T-helper 1 cell treated with Interleukin-12 subunit alpha and Interleukin-12 subunit beta and Interleukin-4 antibody, amounts not matched to agents 30 ng/mL and 1 ng/mL, for 36 hours (primary cell): ENCODE measurements around the gene SLC8A2. TPM values are rescaled to one million over a fixed set of nuclear protein-coding genes. Genes with fewer than 3 reads are reported as not detected.
"Not testable (repeated sequence)": the region's sequence is repeated elsewhere in the genome, so short reads cannot be mapped to it uniquely, and the experiment has no call there.

Experiments used
- intact Hi-C: fragments of 100-400 bp; cut with micrococcal nuclease; formaldehyde crosslinking; loops from one replicate; pipeline ENCODE4 v1.15.1; 2024
- total RNA-seq: library from RNA; stranded (reverse); gene quantifications from 2 replicates; pipeline ENCODE4 v1.2.3, GENCODE V29; 2022

The SLC8A2 gene
- total RNA-seq, 1 donor from 2014 or later, result not detected

DNA sequence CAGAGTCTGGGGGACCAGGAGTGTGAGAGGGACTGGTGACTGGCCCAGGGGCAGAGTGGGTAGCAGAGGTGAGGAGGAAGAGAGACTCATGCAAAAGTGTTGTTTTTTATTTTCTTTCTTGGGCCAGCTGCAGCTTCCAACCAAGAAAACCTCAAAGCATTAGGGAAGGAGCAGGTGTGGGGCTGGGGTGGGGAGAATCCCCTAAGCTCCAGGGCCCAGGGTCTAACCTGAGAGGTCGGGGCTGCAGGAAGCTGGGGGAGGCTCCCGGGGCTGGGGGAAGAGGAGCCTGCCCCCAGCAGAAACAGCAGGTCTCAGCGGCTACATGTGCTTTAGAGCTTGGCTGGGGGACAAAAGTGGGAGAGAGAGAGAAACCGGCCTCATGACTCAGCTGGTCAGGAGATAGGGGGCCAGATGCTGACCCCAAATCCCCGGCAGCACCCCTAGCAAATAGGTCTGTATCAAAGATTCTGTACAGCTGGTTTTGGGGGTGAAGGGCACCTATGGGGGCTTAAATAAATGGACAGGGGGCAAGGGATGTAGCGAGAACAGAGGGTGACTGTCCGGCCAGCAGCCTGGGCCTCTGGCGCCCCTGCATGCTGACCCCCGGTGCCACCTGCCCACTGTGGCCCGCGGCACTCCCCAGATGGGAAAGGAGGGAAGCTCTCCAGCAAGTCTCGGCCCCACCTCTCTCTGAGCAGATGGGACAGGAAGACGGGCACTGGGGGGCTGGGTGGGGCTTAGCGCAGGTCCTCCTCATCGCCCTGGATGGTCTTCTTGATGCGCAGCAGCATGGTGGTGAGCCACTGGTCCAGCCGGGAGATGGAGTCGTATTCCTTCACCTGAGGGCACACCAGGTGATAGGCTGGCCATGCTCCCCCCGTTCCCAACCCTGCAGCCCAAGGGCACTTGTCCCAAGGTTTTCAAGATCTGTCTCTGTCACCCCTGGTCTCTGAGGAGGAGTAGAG is 16.1 kb upstream of the SLC8A2 start:
- intact Hi-C loops, result no loop called here

DNA sequence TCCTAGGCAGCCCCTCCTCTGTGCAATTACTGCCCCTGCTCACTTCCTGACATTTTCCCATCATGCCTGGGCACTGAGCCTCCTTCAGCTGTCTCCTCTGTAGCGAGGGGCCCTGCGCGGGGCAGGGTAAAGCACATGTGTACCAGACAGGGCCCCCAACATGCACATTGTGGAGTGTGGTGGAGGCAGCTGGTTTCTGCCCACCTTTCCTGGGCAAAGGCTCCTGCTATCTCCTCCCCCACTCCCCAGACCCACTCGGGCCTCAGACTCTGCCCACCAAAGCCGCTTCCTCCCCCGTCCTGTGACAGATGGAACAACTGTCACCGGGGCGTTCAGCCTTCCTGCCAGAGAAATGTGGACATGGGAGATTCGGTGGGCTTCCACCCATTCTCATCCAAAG is 15.2 kb upstream of the SLC8A2 start:
- intact Hi-C loops, result no loop called here

DNA sequence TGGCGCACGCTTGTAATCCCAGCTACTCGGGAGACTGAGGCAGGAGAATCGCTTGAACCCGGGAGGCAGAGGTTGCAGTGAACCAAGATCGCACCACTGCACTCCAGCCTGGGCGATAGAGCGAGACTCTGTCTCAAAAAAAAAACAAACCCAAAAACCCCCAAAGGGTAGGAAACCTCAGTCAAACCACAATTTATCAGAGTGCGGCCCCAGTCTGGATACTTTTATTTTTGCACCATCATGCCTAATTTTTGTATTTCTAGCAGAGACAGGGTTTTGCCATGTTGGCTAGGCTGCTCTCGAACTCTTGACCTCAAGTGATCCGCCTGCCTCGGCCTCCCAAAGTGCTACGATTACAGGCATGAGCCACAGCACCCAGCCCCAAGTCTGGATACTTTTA is 14.5 kb upstream of the SLC8A2 start:
- intact Hi-C loops, result not testable (repeated sequence)

DNA sequence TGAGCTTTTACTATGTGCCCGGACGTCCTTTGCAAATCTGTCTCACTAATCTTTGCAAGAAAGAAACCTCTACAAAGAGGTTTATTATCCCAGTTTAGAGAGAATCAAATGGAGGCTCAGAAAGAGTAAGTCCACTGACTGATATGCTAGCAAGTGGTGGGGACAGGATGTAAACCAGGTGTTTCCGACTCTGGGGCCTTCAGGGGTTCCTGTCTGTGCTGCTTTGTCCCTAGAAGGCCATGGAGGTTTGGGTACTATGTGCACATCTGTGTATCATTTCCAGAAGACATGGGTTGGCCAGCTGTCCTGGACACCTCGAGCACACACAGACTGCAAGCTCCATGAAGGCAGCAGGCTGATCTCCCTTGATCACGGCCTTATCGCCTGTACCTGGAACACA is 13.5 kb upstream of the SLC8A2 start:
- intact Hi-C loops, result loop anchor here (2.0 kb wide), 1 partner anchor 48 kb away; no protein-coding TSS in a partner anchor

DNA sequence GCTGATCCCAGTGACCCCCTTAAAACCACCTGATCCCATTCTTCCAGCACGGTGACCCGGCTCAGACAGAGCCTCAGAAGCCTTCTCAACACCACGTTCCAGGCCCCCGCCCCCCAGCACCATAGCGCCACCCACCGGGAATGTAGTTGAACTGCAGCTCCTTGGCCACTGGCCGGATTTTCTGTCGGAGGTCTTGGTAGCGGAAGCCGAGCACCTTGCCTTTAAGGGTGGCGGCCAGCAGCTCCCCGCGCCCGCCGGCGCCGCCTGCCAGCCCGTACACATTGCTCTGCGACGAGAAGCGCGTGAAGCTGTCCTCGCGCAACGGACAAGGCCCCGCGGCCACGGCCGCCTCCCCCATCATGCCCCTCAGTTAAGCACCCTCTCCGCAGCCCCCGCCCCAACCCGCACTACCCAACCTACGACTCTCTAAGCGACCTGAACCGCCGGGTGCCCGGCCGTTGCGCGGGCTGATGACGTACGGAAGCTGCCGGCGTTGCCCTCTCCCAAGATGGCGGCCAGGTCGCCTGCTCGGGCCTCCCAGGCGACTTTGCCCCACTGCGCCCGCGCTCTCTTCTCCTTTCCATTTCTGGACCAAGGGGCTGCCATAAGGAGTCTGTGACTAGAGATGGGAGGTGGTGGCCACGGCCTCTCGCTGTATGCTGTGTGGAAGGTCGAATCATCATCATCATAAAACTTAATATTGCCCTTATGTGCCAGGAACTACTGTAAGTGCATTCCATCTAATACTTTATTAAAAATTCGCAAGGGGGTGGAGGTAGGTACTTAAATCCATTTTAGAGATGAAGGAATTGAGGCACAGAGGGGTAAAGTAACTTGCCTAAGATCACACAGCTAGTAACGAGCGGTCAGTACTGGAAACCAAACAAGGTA is 12.4 kb upstream of the SLC8A2 start, which contains the start of gene KPTN:
KPTN (minus strand) TSS at position 420 of the 891 bp plus-strand sequence; CDS start at position 361, 59 bp downstream.
- intact Hi-C loops, result loop anchor here (1.0 to 2.0 kb wide), 5 partner anchors 31 to 135 kb away; partner anchors contain the start of genes DHX34 and NAPA

DNA sequence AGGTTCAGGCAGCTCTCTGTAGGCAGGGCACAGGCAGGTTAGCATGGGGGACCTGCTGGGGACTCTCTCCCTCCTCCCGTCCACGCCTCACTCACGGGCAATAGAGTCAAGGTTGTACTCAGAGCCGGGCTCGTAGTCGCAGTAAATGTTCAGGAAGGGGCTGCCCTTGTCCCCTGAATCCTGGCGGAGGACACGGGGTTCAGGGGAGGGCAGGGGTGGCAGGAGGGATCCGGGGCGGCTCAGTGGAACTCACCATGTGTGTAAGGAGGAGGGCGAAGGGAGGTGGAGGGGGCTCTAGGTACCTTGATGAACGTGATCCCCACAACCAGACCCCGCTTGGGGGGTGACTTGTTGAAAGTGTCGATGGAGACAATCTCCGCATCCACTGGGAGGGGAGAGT is 11.5 kb upstream of the SLC8A2 start:
- intact Hi-C loops, result no loop called here

DNA sequence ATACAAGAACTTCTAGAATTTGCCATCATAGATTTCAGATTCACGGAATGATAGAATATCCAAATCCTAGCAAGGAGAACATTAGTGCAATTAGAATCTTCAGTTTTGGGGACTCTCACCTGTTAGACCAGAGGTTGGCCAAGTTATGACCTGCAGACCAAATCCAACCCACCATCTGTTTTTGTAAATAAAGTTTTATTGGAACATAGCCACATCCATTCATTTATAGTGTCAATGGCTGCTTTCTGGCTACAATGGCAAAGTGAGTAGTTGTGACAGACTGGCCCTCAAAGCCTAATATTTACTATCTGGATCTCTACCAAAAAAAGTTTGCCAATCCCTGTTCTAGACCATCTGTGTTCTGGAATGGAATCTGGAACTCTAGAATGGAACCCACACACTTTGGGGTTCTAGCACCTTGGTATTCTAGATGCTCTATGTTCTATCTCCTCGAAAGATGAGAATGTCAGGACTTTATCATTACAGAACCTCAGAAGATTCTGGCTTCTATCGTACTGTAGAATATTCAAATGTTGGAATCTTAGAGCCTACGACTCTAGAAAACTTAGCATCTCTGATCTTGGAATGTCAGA is 9.9 kb upstream of the SLC8A2 start:
- intact Hi-C loops, result no loop called here

DNA sequence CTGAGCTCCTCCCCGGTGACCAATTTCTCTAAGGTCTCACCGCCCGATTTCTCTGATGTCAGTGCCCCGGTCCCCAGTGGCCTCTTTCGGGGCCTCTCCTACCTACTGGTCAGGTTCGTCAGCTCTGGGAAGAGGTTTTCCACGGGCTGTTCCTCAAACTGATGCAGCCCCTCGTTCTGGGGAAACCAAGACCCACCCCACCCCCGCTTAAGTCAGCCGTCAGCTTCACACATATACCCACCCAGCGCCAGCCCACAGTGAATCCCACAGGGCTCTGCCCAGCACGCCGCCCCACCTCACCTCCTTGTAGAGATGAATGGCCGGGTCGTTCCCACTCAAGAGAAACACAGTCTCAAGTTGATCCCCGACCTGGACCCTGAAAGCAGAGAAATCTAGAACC is 9.0 kb upstream of the SLC8A2 start:
- intact Hi-C loops, result no loop called here

DNA sequence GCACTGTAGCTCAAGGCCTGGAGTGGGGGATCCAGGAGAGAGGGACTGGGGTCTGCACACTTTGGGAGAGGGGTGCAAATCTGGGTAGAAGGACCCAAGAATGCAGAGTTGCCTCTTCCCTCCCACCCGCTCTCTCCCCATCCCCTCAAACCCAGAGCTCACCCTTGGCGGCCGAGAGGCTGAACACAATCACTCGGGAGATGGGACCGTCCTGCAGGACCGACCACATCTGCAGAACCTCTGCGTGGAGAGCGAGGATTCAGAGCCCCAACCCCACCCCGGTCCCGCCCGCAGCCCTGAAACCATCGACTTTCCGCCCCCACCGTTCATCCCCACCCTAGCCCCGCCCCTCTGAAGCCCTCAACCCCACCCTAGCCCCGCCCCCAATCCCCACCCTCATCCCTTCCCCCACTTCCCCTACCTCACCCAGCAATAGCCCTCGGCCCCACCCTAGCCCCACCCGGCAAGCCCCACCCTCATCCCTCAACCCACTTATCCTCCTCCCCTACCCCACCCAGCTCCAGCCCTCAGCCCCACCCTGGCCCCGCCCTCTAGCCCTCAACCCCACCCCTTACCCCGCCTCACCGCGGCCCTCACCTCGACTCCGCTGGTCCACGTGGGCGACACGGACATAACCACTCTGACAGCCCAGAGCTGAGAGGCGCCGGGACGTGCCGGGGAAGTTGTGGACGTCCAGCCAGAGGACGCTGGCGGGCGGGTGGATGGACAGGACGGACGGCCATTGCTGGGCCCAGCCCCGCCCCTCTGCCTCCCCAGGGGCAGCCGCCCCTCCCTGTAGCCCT is 8.2 kb upstream of the SLC8A2 start:
- intact Hi-C loops, result no loop called here

DNA sequence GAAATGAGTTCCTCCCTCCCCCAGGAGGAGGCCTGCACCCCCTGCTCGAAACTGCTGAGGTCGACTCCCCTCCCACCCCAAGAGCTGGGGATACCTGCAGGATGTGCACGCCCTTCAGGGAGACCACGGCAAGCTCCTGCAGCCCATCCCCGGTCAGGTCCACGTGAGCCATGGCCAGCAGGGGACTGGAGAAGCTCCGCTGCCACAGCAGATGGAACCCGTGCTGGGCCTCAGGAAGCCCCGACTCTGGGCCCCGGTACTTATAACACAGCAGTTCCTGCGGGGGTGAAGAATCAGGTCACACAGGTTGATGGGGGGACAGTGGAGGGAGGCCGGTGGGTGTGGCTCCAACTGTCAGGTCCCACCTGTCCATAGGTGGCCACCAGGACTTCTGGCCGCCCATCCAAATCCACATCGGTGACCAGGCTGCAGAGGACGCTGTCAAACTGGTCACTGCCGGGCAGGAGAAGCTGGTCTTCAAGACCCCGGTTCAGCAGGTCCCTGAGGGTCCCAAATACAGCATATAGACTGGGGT is 4.8 kb upstream of the SLC8A2 start:
- intact Hi-C loops, result no loop called here

DNA sequence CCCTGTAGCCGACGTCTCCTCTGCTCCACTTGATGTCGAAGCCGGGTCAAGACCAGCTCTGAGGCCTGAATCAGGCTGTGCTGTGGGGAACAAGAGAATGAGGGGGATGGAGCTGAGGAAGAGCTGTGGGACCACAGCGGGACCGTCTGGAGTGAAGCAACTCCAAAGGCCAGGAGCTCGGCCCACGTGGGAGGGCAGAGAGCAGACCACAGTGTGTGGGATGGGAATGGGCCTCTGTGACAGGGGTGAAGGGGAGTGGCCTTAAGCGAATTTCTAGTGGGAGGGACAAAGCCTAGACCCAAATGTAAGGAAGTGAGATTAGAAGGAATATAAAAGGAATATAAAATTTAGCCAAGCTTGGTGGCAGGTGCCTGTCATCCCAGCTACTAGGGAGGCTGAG is 3.8 kb upstream of the SLC8A2 start:
- intact Hi-C loops, result no loop called here

DNA sequence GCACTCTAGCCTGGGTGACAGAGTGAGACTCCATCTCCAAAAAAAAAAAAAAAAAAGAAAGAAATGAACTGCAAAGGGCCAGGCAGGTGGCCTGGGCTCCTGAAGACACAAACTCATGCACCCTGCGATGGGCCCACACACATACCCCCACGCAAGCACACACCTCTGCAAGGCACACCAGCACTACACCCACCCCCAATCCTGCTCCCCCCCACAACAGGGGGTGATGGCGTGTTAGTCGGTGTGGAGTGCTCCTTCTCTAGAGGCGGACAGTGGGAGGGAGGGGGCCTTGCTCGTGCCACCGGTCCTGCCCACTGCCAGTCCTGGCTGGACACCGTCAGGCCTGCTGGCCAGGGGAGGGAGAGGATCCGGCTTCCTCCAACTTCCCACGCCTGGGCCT is 1.6 kb upstream of the SLC8A2 start:
- intact Hi-C loops, result no loop called here

DNA sequence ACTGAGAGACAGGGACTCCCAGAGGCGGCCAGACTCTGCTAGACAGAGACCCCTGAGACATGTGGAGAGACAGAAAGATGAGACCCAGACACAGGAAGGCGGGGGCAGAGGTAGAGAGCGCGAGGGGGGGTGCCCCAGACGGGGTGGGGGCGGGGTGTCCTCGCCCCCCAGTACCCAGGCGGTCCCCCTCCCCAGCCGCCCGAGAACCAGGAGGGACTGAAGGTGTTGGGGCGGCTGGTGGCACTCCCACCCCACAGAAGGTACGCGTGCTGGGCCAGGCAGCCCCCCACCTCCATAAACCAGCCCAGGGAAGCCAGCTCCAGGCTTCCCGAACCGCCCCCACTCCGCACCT is 336 bp downstream of the SLC8A2 start:
- intact Hi-C loops, result no loop called here

DNA sequence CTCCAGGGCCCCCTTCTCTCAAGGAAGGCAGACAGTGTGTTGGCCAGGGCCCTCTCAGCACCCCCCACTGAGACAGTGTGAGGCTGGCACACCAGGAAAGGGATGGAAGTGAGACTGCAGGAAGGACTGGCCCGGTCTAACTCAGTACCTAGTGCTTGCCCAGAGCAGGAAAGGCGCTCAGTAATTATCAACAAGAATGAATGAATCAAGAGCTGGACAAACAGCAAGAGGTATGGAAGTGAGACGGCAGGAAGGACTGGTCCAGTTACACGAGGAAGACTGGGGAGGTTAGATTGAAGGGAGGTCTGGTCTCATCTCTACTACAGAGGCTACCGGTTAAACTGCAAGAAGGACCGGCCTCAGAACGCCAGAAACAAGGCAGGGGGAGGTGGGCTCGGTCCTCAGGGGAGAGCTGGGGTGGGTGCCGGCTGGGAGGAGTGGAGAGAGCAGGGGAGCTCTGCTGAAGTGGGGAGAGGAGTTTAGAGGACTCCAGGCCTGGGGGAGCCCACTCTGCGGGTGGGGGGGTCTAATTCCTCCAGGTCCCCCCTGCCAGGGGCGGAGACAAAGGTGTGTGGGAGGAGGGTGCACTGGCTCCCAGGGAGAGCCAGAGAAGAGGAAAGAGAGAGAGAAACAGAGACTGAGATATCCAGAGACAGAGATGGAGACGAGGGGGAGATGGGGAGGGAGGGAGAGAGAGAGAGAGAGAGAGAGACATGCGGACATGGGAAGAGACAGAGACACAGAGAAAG is 1.1 kb downstream of the SLC8A2 start:
- intact Hi-C loops, result no loop called here

DNA sequence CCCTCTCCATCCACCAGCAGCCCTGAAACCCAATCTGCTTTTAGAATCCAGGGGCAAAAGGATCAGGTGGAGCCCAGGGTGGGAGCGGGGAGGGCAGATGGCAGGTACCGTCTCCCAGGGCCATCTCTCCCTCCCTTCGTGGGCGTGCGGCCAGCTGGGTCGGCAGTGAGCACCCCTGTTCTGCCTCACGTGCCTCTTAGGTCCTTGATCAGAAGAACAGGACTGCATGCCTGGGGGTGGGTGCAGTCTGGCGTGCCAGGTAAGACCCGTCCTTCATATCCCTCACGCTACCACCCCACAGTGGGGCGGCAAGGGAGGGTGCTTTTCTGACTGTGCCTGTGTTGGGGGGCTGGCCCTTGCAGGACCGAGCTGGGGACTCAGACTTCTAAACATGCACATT is 2.0 kb downstream of the SLC8A2 start:
- intact Hi-C loops, result no loop called here

DNA sequence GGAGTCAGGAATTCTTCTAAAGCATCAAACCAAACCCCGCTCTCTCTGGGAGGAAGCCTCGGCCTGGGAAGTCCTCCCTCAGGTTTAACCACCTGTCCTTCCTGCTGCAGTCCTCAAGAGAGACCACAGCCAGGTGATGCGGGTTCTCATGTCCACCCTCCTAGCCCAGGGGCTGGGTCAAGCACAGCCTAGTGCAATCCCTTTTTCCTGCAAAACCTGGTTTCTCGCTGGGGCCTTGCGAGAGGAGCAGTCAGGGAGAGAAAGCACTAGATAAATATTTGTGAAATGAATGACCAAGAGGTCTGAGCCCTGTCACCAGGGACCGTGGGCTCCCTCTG is 2.4 kb downstream of the SLC8A2 start:
- intact Hi-C loops, result no loop called here

DNA sequence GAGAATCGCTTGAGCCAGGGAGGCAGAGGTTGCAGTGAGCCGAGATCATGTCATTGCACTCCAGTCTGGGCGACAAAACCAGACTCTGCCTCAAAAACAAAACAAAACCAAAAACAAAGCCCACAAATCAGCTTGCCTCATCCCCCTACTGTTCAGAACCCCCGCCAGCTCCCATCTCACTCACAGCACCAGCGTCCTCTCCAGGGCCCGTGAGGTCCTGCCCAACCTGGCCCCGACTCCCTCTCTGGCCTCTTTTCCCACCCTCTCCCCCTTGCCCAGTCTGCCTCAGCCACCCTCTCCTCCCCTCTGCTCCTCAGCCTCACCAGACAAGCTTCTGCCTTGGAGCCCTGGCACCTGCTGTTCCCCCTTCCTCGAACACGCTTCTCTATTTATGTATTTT is 3.8 kb downstream of the SLC8A2 start:
- intact Hi-C loops, result no loop called here

DNA sequence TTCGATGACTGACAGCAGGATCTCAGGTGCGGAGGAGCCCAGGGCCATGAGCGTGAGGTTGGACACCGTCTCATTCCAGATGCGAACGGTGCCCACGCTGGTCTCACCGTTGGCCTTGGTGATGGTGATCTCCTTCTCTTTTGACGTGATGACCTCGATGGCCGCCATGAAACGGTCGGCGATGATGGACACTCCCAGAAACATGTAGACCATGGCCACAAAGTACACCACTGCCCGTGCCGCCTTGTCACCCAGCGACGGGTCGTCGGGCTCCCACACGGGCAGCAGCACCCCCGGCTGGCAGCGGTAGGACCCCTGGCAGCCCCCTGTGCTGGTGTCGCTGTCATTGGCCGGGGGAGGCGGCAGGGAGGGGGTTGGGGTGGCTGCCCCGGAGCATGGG is 5.7 kb downstream of the SLC8A2 start:
- intact Hi-C loops, result no loop called here

DNA sequence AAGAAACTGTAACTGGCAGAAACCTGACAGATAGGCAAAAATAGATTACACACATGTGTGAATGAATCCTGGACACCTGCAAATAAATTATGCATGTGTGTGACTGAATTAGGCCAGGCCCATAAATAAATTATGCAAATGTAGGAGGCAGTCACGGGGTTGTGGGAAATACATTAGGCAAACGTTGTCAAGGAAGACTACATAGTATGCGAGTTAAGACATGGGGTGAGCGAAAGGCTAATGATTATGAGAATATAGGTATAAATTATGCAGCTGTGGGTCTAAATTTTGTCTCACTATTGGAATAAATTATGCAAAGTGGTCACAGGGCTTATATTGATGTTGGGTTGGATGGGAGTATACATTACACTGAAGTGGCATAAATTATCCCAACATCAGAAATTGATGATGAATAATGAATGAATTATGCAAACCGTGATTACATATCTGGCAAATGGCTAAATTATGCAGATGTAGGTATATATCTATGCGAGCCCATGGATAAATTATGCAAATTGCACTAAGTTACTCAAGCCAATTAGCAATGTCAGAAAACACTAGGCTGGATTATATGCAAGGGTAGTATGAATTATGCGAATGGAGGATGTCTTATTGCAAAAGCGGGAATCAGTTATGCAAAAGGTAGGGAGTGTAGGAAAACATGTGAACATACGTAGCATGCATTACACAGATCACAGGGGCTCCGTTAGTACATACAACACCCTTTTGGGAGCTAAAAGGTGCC is 6.8 kb downstream of the SLC8A2 start:
- intact Hi-C loops, result no loop called here
